ENCODE results near the gene UBE2D1.

The UBE2D1 gene

DNA sequence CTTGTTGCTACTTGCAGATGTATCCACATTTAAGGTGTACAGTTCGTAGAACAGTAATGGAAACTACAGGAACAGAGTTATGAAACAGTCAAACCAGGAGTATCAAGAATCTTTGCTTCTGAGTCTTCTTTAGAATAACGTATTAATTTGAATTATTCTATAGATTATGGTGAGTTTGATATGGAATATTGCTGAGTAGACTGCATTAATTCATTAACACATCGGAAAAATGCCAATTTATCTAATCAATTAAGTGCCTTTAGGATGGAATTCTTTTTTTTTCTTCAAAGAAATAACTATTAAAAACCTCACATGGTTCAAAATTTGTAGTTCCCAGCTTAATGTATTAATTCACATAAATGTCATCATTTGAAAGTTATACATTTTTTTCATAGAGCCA is 54.2 kb downstream of the UBE2D1 start:
- TF ChIP-seq, protein P1, sequence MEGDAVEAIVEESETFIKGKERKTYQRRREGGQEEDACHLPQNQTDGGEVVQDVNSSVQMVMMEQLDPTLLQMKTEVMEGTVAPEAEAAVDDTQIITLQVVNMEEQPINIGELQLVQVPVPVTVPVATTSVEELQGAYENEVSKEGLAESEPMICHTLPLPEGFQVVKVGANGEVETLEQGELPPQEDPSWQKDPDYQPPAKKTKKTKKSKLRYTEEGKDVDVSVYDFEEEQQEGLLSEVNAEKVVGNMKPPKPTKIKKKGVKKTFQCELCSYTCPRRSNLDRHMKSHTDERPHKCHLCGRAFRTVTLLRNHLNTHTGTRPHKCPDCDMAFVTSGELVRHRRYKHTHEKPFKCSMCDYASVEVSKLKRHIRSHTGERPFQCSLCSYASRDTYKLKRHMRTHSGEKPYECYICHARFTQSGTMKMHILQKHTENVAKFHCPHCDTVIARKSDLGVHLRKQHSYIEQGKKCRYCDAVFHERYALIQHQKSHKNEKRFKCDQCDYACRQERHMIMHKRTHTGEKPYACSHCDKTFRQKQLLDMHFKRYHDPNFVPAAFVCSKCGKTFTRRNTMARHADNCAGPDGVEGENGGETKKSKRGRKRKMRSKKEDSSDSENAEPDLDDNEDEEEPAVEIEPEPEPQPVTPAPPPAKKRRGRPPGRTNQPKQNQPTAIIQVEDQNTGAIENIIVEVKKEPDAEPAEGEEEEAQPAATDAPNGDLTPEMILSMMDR (IDR thresholded peaks at IDR 0.05; ENCODE audit: control extremely low read depth, extremely low read depth, low read depth, missing control alignments): no peak
- CTCF ChIA-PET: no interaction called here
- POLR2A ChIA-PET: no interaction called here
- DNase-seq (ENCODE audit: extremely low spot score): no peak

DNA sequence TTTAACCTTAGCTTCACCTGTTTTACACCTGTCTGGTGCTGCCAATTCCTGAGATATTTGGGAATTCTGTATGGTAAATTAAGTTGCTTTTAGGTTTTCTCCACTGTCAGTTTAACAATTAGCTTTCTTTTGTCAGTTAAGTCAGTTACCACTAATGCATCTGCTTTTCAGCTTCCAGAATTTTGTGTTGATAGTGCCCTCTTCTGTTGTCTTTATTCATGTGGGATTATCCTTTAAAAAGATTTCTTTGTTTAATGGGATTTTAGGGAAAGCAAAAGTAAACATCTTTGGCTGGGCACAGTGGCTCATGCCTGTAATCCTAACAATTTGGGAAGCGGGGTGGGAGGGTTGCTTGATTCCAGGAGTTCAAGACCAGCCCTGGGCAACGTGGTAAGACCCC is 58.5 kb downstream of the UBE2D1 start:
- DNase-seq (ENCODE audit: extremely low spot score): no peak
- POLR2A ChIA-PET: interaction anchor here (0.7 kb wide), 1 partner anchor 121 kb away, joined by 4 read pairs; no protein-coding TSS in a partner anchor
- TF ChIP-seq, protein P1 (IDR thresholded peaks at IDR 0.05; ENCODE audit: control extremely low read depth, extremely low read depth, low read depth, missing control alignments): no peak
- CTCF ChIA-PET: interaction anchor here (2.9 kb wide), 1 partner anchor 8 kb away, joined by 13 read pairs; the partner anchor contains the start of gene TFAM

DNA sequence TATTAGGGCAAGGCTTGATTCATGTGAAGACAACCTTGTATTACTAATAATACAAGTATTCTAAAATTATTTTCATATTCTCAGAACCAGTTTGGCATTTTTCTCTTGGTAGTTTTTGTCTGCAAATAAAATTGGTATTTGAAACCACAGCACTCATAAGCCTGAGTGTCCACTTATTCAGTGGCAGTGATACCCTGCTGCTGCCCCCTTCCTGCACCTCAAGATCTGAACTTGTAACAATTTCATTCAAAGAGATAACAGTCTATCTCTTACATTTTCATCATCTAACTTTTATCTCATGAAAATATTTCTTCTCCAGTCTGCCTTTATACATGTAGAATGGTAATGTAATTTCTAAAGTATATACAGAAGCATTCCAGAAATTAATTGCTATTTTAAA is 59.7 kb downstream of the UBE2D1 start:
- DNase-seq (ENCODE audit: extremely low spot score): no peak
- POLR2A ChIA-PET: no interaction called here
- TF ChIP-seq, protein P1 (IDR thresholded peaks at IDR 0.05; ENCODE audit: control extremely low read depth, extremely low read depth, low read depth, missing control alignments): no peak
- CTCF ChIA-PET: interaction anchor here (2.9 kb wide), 1 partner anchor 9 kb away, joined by 13 read pairs; the partner anchor contains the start of gene TFAM

DNA sequence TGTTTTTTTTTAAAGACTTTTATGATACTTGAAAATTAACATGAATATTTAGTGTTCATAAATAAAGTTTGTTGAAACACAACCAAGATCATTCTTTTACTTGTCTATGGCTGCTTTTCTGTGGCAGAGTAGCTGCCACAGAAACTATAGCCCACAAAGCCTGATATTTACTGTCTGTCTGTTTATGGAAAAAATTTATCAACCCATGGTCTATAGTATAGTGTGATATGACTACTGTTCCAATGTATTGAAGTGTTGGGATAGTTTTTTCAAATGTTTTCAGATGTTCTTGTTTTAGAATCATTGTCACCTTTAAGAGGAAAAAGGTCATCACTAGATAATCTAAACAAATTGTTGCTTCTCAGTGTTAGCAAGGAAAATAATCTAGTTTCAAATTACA is 61.3 kb downstream of the UBE2D1 start:
- ChIA-PET CTCF (interaction anchor here (0.9 to 2.9 kb wide), 4 partner anchors 8 to 96 kb away, joined by 4 to 13 read pairs (median 4); partner anchors contain the start of gene TFAM), POLR2A (no interaction called here)
- TF ChIP-seq, protein P1 (IDR thresholded peaks at IDR 0.05; ENCODE audit: control extremely low read depth, extremely low read depth, low read depth, missing control alignments): no peak
- DNase-seq (ENCODE audit: extremely low spot score): no peak

DNA sequence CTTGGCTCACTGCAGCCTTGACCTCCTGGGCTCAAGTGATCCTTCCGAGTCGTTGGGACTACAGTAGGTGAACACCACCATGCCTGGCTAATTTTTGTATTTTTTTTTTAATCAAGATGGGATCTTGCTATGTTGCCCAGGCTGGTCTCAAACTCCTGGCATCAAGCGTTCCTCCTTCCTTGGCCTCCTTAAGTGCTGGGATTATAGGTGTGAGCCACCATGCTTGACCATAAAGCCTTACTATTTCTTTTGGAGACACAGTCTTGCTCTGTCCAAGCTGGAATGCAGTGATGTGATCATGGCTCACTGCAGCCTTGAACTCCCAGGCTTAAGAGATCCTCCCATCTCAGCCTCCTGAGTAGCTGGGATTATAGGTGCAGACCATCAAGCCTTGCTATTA is 63.0 kb downstream of the UBE2D1 start:
- CTCF ChIA-PET: interaction anchor here (1.0 to 1.2 kb wide), 2 partner anchors 16 to 17 kb away, joined by 3 read pairs; no protein-coding TSS in a partner anchor
- TF ChIP-seq, protein P1 (IDR thresholded peaks at IDR 0.05; ENCODE audit: control extremely low read depth, extremely low read depth, low read depth, missing control alignments): no peak
- POLR2A ChIA-PET: no interaction called here
- DNase-seq (ENCODE audit: extremely low spot score): no peak

DNA sequence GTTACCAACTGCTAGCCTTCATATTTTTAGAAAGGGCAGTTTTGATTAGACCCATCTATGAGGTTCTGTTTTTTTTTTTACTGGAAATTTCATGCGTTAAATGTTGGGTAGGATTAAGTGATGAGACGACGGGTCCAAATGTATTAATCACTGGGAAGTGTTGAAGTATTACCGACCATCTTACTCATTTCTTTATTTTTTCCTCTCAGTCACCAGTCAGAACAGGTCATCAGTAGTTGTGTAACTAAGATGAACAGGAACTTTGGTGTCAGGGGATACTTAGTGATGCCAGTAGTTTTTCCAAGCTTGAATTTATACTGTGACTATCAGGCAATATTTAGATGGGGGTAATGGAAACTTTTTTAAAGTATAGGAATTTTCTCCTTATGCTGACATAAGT is 64.6 kb downstream of the UBE2D1 start:
- ChIA-PET POLR2A (no interaction called here), CTCF (interaction anchor here (0.8 to 2.7 kb wide), 3 partner anchors 13 to 100 kb away, joined by 3 to 7 read pairs (median 7); no protein-coding TSS in a partner anchor)
- TF ChIP-seq, protein P1 (IDR thresholded peaks at IDR 0.05; ENCODE audit: control extremely low read depth, extremely low read depth, low read depth, missing control alignments): no peak
- DNase-seq (ENCODE audit: extremely low spot score): no peak
